HepG2 (cell line): ENCODE data around the gene ZCCHC7. TPM values are rescaled to one million over a fixed set of nuclear protein-coding genes. Genes with fewer than 3 reads are reported as not detected.

Experiments
- CBFB ChIP-seq: sonication (generic); formaldehyde crosslinking; IDR thresholded peaks from 2 replicates; pipeline ENCODE4 v1.4.0; 2020; ENCODE audit warnings: missing genetic modification reagents
- FOXA1 ChIP-seq, 2 experiments: fragments of 450-650 bp in 1 of 2; sonication (generic) in 1 of 2; formaldehyde crosslinking in 1 of 2; IDR thresholded peaks; 2 replicates each; pipeline versions ENCODE4 v1.4.0 to v1.6.1; 2016 to 2020; ENCODE audit warnings: missing genetic modification reagents in 1 of 2
- FOXK2 ChIP-seq: fragments of 450-650 bp; IDR thresholded peaks from 2 replicates; pipeline ENCODE4 v1.6.1; 2016
- FOXM1 ChIP-seq: sonication (generic); formaldehyde crosslinking; IDR thresholded peaks from 2 replicates; pipeline ENCODE4 v1.5.0; 2020; ENCODE audit warnings: missing genetic modification reagents
- HNRNPL ChIP-seq: fragments of 200-400 bp; formaldehyde crosslinking; IDR thresholded peaks from 2 replicates; pipeline ENCODE4 v1.6.1; 2017; ENCODE audit warnings: mild to moderate bottlenecking, low read depth, low read length
- KLF9 ChIP-seq: IDR thresholded peaks from 2 replicates; pipeline ENCODE4 v1.6.1; 2016; ENCODE audit warnings: low read depth
- KMT2A ChIP-seq: sonication (generic); formaldehyde crosslinking; IDR thresholded peaks from 2 replicates; pipeline ENCODE4 v1.4.0; 2020; ENCODE audit warnings: missing genetic modification reagents
- NR1H2 ChIP-seq: sonication (generic); formaldehyde crosslinking; IDR thresholded peaks from 2 replicates; pipeline ENCODE4 v1.8.1; 2022; ENCODE audit warnings: low read depth, missing genetic modification reagents, borderline replicate concordance
- PHF8 ChIP-seq: sonication (generic); formaldehyde crosslinking; IDR thresholded peaks from 2 replicates; pipeline ENCODE4 v1.5.0; 2020; ENCODE audit warnings: missing genetic modification reagents
- ZBTB1 ChIP-seq: sonication (generic); formaldehyde crosslinking; IDR thresholded peaks from 2 replicates; pipeline ENCODE4 v1.4.0; 2020; ENCODE audit warnings: missing genetic modification reagents, borderline replicate concordance
- ZFP36L2 ChIP-seq: sonication (generic); formaldehyde crosslinking; IDR thresholded peaks from 2 replicates; pipeline ENCODE4 v1.4.0; 2020; ENCODE audit warnings: missing genetic modification reagents
- ZMAT3 ChIP-seq: sonication (generic); formaldehyde crosslinking; conservative IDR thresholded peaks from 2 replicates; pipeline ENCODE4 v1.7.0; 2021; ENCODE audit warnings: missing genetic modification reagents
- ZNF282 ChIP-seq: fragments of 450-650 bp; IDR thresholded peaks from 2 replicates; pipeline ENCODE4 v1.6.1; 2018; ENCODE audit not compliant: partially characterized antibody
- ZNF326 ChIP-seq: sonication (generic); formaldehyde crosslinking; IDR thresholded peaks from 2 replicates; pipeline ENCODE4 v1.4.0; 2020; ENCODE audit warnings: missing genetic modification reagents, borderline replicate concordance
- ZNF567 ChIP-seq: sonication (generic); formaldehyde crosslinking; IDR thresholded peaks from 2 replicates; pipeline ENCODE4 v1.8.1; 2023; ENCODE audit warnings: mild to moderate bottlenecking, missing genetic modification reagents, borderline replicate concordance
- ZNF570 ChIP-seq: sonication (generic); formaldehyde crosslinking; IDR thresholded peaks from 2 replicates; pipeline ENCODE4 v1.4.0; 2020; ENCODE audit warnings: mild to moderate bottlenecking, missing genetic modification reagents, borderline replicate concordance
- ZNF704 ChIP-seq: sonication (generic); formaldehyde crosslinking; IDR thresholded peaks from 2 replicates; pipeline ENCODE4 v1.8.1; 2023; ENCODE audit warnings: mild to moderate bottlenecking, inconsistent platforms, moderate library complexity, missing genetic modification reagents, borderline replicate concordance
- ZNF710 ChIP-seq: sonication (generic); formaldehyde crosslinking; IDR thresholded peaks from 2 replicates; pipeline ENCODE4 v1.5.0; 2020; ENCODE audit warnings: mild to moderate bottlenecking, missing genetic modification reagents, borderline replicate concordance
- ZSCAN20 ChIP-seq: sonication (generic); formaldehyde crosslinking; IDR thresholded peaks from 2 replicates; pipeline ENCODE4 v1.4.0; 2020; ENCODE audit warnings: missing genetic modification reagents, mild to moderate bottlenecking, borderline replicate concordance
- ZSCAN30 ChIP-seq: sonication (generic); formaldehyde crosslinking; IDR thresholded peaks from 2 replicates; pipeline ENCODE4 v1.5.0; 2020; ENCODE audit warnings: mild to moderate bottlenecking, missing genetic modification reagents
- polyA plus RNA-seq, 8 experiments: library from polyadenylated mRNA; depleted of rRNA in 3 of 8; stranded (reverse) in 7 of 8; unstranded in 1 of 8; fragments of >200 nt; fragmentation: Illumina TruSeq in 4 of 8; extraction: Trizol in 4 of 8; gene quantifications; 2 replicates each; pipeline versions ENCODE4 v1.2.1 to v1.2.3, GENCODE V29; 2011 to 2016; ENCODE audit warnings: low read depth in 4 of 8, missing spikeins in 1 of 8, mixed read lengths in 1 of 8; ENCODE audit not compliant: insufficient read depth in 1 of 8
- total RNA-seq, 5 experiments: library from RNA; depleted of rRNA; stranded (reverse); fragments of >200 nt; fragmentation: Illumina TruSeq; extraction: Trizol; gene quantifications; 2 replicates each; pipeline ENCODE4 v1.2.3, GENCODE V29; 2016; ENCODE audit warnings: low read depth in 1 of 5
- TF ChIP-seq, protein P1 (sequence below): sonication (generic); formaldehyde crosslinking; IDR thresholded peaks from 2 replicates; pipeline ENCODE4 v1.4.0; 2020; ENCODE audit warnings: missing genetic modification reagents

ZCCHC7 gene
- total and polyA plus RNA-seq, 2 of the 13 experiments (the other 11 are each of a cell fraction or from before 2014, with no cell fraction given): 13.6 to 19.3 TPM

DNA sequence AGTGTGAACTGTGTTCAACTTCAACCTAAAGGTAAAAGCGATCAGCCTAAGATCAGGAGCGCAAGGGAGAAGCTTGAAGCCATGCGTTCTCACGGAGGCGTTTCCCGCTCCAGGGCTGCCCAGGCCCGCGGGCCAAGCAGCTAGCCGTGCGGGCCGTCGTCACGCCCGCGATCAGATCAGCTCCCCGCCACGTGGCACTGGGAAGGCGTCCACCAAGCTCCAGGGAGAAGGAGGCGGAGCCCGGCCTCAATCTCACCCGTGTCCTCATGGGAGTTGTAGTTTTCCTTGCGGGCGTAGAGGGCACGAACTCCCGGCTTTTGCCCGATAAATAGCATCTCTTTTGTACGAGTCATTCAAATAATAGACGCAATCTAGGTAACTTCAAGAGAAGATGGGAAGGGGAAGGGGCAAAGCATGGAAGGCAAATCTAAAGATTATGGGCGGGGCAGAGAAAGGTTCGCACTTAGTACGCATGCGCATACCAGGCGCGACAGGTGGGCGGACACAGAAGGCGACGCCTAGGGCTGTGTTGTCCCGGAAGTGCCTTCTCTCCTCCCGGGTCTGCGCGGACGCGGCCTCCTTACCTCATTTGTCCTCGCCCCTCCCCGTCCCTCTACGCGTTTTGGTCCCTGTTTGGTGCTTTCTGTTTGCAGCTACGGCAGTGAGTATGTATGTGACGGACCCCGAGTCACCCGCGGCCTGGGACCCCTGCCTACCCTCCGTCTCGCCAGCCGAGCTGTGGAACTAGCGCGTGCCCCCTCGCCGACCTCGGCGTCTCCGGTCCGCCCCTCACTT, 40.8 kb upstream of the ZCCHC7 start (continued):
- TF ChIP-seq ZNF710 (CRISPR knock-in tag) (peak; percentile 88), ZBTB1 (peak; percentile 89; the same call in 1 of the 2 replicates), ZNF570 (CRISPR knock-in tag) (peak; percentile 94; the same call in 1 of the 2 replicates), ZSCAN20 (CRISPR knock-in tag) (no peak; the same call in 1 of the 2 replicates), NR1H2 (CRISPR knock-in tag) (peak; percentile 98), FOXA1 (IDR thresholded peaks at IDR 0.05) (no peak), FOXA1 (CRISPR knock-in tag; IDR thresholded peaks at IDR 0.05) (peak; percentile 35; the same call in 1 of the 2 replicates), ZSCAN30 (CRISPR knock-in tag) (no peak), KMT2A (CRISPR knock-in tag) (peak; percentile 78), FOXK2 (peak; percentile 73), HNRNPL (no peak), ZNF567 (CRISPR knock-in tag) (peak; percentile 69), FOXM1 (CRISPR knock-in tag) (peak; percentile 94; the same call in 1 of the 2 replicates), KLF9 (CRISPR knock-in tag) (peak; percentile 96; the same call in 1 of the 2 replicates), ZNF704 (peak; percentile 98), CBFB (CRISPR knock-in tag) (peak; percentile 85), ZMAT3 (CRISPR knock-in tag) (peak; percentile 100), ZNF282 (no peak), ZFP36L2 (peak; percentile 97), PHF8 (CRISPR knock-in tag) (peak; percentile 87), ZNF326 (CRISPR knock-in tag) (0 out of 2 replicates have a peak, but pooled peaks have one; percentile 61)
- TF ChIP-seq, protein P1, sequence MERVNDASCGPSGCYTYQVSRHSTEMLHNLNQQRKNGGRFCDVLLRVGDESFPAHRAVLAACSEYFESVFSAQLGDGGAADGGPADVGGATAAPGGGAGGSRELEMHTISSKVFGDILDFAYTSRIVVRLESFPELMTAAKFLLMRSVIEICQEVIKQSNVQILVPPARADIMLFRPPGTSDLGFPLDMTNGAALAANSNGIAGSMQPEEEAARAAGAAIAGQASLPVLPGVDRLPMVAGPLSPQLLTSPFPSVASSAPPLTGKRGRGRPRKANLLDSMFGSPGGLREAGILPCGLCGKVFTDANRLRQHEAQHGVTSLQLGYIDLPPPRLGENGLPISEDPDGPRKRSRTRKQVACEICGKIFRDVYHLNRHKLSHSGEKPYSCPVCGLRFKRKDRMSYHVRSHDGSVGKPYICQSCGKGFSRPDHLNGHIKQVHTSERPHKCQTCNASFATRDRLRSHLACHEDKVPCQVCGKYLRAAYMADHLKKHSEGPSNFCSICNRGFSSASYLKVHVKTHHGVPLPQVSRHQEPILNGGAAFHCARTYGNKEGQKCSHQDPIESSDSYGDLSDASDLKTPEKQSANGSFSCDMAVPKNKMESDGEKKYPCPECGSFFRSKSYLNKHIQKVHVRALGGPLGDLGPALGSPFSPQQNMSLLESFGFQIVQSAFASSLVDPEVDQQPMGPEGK (CRISPR knock-in tag): peak; percentile 53
